Hematopoietic multipotent progenitor cell treated with erythropoietin and hydrocortisone succinate and interleukin-3 and kit ligand, for 17 days (in vitro differentiated cells): ENCODE results near the gene SDF2L1.
"Not testable (repeated sequence)": the region's sequence is repeated elsewhere in the genome, so short reads cannot be mapped to it uniquely, and the experiment has no call there.

Source experiments
- DNase-seq: peaks from one replicate; pipeline ENCODE4 v3.0.0-alpha.2; 2015; ENCODE audit warnings: low spot score

Gene SDF2L1

GRCh38 chr22:21636629-21637218 lies 5.4 kb upstream of the SDF2L1 start:
- DNase-seq = no peak

DNA sequence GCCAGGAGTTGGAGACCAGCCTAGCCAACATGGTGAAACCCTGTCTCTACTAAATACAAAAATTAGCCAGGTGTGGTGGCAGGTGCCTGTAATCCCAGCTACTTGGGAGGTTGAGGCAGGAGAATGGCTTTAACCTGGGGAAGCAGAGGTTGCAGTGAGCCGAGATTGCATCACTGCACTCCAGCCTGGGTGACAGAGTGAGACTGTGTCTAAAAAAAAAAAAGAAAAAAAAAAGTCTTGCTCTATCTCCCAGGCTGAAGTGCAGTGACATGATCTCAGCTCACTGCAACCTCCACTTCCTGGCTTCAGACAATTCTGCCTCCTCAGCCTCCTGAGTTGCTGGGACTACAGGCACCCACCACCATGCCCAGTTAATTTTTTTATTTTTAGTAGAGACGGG lies 4.7 kb upstream of the SDF2L1 start:
- DNase-seq = not testable (repeated sequence)

DNA sequence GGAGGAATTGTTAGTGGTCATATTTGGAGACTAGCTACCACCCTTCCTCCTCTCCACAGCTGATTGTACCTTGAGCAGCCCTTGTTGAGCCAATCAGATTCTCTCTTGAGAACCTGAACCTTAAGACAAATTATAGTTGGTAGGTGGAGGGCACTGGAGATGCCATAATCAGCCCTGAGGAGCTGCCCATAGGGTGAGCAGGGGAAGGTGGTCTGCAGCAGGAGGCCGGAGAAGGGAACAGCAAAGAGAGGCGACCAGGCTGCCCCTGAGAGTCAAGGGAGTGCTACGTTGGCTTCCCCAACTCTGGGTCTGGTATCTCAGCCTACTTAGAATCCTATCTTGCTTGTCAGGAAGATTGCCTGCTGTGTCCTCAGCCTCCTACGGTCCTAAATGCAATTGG lies 2.7 kb upstream of the SDF2L1 start:
- no peak for DNase-seq

- DNase-seq = no peak
Measured at GRCh38 chr22:21640810-21641209, 1.3 kb upstream of the SDF2L1 start.

GRCh38 chr22:21641417-21641788 lies 699 bp upstream of the SDF2L1 start:
- no peak for DNase-seq

DNA sequence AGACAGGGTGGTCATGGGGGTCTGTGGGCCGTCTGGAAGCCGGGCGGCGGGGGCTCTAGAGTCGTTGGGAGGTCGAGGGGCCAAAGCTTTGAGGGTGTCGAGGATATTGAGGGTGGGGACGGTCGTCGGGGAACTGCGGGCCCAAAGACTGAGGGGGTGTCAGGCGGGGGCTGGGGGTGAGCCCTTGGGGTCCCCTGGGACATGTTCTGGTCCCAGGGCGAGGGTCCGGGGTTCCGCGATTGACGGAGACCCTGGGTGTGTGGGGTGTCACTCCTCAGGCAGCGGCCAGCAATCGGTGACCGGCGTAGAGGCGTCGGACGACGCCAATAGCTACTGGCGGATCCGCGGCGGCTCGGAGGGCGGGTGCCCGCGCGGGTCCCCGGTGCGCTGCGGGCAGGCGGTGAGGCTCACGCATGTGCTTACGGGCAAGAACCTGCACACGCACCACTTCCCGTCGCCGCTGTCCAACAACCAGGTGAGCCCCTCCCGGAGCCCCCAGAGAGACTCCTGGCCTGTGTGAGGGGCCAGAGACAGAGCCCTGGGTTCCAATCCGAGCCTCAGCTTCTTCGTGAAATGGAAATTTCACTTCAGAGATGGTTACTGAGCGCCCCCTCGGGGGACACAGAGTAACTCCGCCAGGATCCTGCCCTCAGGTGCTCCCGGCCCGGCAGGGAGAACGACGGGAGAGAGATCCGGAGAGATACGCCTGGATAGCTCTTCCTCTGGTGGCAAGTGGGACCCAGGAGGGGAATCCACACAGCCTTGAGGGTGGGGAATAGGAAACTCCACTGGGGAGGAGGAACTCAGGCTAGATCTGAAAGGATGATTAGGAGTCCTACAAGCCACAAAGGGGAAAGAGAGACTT lies 714 bp downstream of the SDF2L1 start:
- peak; percentile 54 for DNase-seq

- no peak for DNase-seq
Measured at GRCh38 chr22:21643533-21644357, 1.6 kb downstream of the SDF2L1 start.

GRCh38 chr22:21645513-21645912 lies 3.4 kb downstream of the SDF2L1 start:
- DNase-seq = not testable (repeated sequence)

DNA sequence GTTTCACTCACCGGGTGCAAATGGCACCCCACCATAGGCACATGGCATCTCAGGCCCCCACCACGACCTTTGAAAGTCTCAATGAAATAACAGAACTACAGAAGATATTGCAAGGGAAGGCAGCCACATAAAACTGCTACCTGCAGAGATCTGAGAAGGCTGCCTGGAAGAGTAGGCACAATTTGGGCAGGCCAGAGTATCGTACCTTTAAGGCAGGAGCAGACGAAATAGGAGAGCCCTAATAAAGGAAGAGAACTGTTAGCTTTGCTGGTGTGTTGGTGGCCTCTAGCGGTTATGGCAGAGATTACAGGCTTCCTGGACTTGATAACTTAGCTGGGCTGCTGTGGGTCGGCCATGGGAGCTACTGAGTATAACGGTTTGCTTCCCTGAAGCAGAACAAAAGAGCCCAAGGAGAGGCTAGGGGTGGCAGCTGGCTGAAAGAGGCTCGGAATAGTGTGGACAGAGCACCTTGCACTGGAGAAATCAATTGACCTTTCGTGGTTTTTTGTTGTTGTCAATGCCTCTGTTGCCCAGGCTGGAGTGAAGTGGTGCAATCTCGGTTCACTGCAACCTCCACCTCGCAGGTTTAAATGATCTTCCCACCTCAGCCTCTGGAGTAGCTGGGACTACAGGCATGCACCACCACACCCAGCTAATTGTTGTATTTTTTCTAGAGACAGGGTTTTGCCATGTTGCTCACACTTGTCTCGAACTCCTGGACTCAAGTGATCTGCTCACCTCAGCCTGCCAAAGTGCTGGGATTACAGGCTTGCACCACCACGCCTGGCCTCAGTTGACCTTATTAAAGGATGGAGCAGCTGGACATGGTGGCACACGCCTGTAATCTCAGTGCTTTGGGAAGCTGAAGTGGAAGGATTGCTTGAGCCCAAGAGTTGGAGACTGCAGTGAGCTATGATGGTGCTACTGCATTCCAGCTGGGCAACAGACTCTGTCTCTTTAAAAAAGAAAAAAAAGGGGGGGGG lies 4.8 kb downstream of the SDF2L1 start:
- peak; percentile 85 for DNase-seq

DNA sequence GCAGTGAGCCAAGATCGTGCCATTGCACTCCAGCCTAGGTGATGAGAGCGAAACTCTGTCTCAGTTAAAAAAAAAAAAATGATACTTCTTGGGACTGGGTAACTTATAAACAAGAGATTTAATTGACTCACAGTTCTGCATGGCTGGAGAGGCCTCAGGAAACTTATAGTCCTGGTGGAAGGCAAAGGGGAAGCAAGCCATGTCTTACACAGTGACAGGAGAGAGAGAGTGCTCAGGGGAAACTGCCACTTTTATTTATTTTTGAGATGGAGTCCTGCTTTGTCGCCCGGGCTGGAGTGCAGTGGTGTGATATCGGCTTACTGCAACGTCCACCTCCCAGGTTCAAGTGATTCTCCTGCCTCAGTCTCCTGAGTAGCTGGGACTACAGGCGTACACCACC lies 8.2 kb downstream of the SDF2L1 start:
- DNase-seq = no peak

- no peak for DNase-seq
Measured at GRCh38 chr22:21650823-21651520, 8.9 kb downstream of the SDF2L1 start.

DNA sequence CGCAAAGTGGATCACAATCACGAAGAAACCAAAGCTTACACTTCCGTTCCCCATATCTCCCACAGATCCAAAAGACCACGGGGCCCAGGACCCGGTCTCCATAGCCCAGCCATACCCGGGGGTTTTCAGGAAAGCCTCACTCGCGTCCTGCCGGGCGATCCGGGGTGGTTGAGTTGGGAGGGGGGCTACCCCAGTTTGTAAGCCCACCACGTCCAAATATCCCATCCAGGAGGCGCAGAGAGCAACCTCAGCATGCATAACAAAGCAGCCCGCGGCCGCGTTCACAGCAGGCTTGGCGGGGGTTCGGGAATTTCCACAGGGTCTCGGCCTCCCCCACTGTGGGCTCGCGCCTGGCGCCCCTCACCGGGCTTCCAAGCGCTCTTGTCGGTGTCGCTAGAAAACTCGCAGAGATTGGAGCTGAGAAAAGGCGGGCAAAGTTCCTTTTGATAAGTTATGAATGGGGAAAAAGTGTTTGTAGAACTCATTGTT lies 9.5 kb downstream of the SDF2L1 start:
- no peak for DNase-seq

GRCh38 chr22:21652010-21652546 lies 10.0 kb downstream of the SDF2L1 start:
- peak; percentile 28 for DNase-seq

GRCh38 chr22:21652547-21653545 lies 10.7 kb downstream of the SDF2L1 start:
- no peak for DNase-seq

DNA sequence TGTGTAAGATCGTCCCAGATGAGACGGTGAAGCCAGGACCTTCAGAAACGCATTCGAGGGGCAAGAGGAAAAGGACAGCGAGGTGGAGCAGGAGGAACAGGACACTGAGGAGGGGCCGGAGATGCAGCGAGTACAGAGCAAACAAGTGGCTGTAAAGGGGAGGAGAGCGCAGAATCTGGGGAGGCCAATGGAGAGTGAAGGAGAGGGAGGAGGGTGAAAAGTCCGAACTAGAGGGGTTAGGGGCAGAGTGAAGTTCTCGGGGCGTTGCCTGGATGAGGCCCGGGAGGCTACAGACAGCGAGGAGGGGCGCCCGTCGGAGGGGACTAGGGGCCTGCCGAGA lies 14.9 kb downstream of the SDF2L1 start:
- DNase-seq = no peak

DNA sequence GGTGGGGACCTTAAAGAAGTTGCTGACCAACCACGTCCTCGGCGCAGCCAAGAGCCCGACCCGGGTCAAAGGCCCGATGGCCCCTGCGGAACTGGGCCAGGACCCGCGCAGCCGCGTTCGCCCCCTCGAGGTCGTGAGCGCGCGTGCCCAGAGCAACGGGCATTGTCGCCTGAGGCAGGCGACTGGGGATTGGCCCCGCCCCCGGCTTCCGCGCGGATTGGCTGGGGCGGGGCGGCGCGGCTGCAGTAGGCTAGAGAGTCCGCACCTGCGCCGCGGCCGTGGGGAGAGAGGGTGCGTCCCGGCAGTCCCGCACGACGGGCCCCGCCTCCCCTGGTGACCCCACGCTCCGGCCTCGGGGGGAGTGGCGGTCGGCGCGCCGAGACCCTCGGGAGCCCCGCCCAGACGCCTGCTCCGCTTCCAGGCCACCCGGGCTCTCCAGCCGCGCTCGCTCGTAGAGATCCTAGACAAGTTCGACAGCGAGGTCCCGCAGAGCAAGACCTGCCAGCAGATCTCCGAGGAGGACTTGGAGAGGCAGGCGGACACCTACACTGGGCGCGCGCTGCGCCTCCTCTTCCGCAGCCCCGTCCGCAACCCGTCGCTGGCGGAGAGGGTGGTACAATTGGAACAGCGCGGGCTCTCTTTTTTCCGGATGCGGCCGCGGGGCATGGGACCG lies 15.4 kb downstream of the SDF2L1 start:
- DNase-seq = peak; percentile 66

DNA sequence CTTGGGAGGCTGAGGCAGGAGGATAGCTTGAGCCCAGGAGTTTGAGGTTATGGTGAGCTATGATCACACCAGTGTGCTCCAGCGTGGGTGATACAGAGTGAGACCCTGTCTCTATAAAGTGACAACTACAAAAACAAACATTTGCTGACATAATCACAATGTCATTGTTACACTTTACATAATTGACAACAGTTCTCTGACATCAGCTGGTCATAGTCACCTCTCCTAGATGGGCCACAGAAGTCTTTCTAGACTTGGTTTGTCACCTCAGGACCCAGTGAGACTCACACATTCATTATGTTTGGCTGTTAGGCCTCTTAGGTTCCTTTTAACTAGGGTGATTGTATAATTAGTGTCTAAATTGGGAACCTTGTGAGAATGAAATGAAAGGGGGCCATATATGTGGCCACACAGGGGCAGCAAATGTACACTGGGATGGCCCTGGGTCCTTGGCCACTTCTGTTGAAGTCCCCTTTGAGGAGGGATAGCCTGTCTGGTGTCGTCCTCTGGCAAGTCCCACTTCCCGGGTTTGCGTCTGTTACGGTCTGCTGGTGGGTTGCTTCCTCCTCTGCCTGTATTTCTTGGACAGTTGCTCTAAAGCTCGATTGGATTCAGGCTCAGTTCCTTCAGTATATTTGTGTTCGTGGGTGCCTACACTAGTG lies 17.9 kb downstream of the SDF2L1 start:
- DNase-seq = no peak

DNA sequence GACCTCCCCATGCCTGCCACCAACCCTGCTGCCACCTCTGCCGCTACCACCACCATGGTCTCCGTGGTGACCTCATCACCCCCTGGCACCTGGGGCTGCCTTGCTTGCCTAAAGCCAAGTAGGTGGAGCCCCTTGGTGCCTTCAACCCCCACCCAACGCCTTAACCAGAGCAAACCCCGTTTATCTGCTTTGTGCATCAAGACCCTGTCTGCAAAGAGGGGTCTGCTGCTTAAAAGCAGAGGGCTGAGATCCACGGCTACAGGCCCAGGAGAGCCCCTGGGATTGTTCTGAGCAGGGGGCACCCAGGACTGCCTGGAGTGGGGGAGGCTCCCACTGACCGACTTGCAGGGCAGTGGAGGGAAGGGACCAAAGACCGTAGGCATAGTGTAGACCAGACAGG lies 18.8 kb downstream of the SDF2L1 start:
- no peak for DNase-seq
